Stimulated activated CD4-positive, alpha-beta T cell treated with anti-CD3 and anti-CD28 coated beads, Interleukin-1b, Interleukin-23, amount 100 ng/mL, for 4 hours (primary cell): Measurements from ENCODE around the gene TMEM121B.

Experiments used
- DNase-seq, 2 donors: peaks; one replicate each; pipeline ENCODE4 v3.0.0-alpha.2; 2020; ENCODE audit warnings: low read depth in 2 of 2

The TMEM121B gene

GRCh38 chr22:17138513-17138912 lies 17.4 kb upstream of the TMEM121B start:
- DNase-seq: no peak

DNA sequence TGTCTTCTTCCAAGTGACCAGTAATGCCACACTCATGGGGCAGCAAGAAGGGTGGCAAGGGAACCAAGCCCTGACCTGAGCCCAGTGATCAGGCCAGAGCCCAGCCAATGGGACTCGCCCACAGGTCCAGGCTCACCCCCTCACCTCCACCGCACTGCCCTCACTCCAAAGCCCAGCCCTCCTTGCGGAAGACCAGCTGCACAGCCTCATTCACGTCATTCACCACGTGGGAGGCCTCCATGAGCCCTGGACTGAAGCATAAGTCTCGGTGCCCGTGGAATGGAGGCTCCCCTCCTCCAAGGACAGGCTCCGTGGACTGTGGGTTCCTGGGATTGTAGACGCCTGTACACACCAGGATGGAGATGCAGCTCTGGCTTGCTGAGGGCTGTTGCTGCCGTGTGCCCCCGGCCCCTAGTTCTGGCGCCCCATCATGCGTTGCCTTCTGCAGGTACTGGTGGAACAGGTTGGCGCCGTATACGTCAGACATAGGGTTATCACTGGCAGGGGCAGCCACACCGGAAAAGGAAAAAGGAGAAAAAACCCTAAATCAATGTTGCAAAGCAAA lies 16.8 kb upstream of the TMEM121B start:
- DNase-seq: no peak

DNA sequence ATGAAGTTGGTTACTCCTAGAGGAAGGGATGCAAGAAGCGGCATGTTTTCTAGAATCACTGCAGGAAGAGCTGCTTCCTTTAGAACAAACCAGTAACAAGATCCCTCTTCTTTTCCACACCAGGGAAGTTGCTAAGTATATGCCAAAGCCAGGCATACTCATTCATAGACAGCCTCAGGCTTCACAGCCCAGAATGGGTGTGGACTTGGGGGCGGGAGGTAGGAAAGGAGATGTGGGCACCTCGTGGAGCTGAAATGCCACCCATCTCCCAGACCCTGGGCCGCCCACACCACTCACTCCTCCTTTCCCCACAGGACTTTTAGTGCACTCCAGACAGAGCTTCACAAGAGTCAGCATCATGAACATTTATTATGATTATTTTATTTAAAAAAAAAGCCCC lies 16.0 kb upstream of the TMEM121B start:
- DNase-seq: no peak

DNA sequence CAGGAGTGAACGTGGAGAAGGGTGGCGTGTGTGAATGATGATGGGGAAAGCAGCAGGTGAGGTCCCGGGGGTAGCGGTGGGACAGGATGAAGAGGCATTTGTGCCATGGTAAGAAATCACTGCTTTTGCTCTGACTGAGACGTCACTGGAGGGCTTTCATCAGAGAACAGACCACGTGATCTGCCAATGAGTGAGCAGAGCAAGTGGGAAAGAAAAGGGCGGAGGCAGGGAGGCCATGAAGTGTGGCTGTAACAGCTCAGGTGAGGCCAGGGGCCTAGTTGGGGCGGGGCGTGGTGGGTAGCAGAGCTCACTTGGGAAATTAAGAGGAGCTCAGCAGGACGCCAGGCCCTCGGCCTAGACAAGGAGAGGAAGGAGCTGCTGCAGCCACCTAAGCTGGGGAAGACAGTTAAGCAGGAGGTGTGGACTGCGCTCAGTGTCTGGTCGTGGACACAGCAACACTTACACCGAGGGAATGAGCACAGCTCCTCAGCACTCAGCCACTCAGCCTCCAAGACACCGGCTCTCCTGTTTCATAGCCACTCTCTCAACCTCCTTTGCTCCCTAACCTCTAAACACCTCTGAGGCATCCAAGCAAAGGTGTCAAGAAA lies 14.1 kb upstream of the TMEM121B start:
- DNase-seq: no peak

DNA sequence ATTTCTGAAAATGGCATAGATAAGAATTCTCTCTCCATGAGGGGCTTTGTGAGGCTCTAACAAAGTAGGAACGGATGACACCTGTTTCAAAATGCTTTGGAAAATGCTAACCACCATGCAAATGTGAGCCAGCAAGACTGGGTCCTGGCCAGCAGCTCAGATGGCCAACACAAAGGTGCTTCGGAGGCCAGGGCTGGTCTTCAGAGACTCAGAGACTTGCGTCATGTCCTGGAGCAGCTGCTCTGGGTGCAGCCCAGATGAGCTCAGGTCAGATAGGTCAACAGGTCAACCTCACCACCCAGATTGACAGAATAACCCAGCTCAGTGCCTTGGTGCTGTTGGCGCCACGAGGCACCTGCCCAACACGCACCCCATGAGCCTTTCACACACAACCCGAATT lies 12.0 kb upstream of the TMEM121B start:
- DNase-seq: no peak

DNA sequence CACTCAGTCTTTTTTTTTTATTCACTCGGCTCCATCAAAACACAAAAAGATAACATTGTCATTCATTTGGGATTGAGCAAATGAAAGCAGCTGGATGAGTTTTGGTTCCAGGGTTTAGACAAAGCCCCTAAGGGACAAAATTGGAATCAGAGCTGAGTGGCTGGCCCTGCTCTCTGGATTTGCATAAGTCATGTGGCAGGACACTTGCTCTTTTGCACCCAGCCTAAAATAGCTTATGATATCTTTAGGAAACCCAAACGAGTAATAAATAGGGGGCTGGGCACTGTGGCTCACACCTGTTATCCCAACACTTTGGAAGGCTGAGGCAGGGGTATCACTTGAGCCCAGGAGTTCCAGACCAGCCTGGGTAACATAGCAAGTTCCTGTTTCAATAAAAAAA lies 11.0 kb upstream of the TMEM121B start:
- no peak for DNase-seq

GRCh38 chr22:17131686-17132085 lies 10.5 kb upstream of the TMEM121B start:
- DNase-seq: no peak

DNA sequence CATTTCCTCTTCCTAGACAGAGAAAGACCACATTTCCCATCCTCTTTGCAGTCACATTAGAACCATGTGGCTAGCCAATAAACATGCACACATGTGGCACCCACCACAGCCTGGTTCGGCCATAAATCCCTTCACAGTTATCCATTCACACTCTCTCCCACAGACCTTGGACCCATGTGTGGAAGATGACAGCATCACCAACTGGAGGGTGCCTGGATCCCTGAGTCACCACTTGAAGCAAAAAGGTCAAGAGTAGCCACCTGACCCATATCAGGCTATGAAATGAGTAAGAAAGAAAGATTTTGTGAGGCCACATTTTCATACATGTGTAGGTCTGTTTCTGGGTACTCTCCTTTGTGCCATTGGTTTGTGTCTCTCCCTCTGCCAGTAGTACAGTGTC lies 9.0 kb upstream of the TMEM121B start:
- no peak for DNase-seq

DNA sequence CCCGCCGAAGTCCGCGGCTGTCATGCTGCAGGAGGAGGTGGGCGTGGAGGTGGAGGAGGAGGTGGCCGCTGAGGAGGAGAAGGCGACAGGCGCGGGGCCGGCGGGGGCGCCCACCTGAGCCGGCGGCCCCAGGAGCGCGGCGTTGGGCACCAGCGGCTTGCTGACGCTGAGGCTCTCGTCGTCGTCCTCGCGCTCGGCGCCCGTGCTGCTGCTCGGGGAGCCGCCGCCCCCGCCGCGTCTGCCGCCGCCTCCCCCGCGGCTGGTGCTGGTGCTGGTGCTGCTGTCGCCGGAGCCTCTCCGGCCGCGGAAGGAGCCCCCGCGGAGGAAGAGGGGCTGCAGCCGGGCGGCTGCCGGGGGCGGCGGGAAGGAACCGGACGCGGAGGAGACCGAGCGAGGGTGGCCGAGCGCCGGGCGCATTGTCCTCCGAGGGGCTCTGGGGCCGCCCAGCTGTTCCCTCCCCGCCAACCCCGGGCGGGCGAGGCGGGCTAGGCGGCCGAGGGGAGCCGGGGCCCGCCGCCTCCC lies 388 bp downstream of the TMEM121B start:
- DNase-seq: peak; percentile 23 to 35

- DNase-seq: peak; percentile 34 to 54
Measured at GRCh38 chr22:17120281-17120680, 879 bp downstream of the TMEM121B start.

DNA sequence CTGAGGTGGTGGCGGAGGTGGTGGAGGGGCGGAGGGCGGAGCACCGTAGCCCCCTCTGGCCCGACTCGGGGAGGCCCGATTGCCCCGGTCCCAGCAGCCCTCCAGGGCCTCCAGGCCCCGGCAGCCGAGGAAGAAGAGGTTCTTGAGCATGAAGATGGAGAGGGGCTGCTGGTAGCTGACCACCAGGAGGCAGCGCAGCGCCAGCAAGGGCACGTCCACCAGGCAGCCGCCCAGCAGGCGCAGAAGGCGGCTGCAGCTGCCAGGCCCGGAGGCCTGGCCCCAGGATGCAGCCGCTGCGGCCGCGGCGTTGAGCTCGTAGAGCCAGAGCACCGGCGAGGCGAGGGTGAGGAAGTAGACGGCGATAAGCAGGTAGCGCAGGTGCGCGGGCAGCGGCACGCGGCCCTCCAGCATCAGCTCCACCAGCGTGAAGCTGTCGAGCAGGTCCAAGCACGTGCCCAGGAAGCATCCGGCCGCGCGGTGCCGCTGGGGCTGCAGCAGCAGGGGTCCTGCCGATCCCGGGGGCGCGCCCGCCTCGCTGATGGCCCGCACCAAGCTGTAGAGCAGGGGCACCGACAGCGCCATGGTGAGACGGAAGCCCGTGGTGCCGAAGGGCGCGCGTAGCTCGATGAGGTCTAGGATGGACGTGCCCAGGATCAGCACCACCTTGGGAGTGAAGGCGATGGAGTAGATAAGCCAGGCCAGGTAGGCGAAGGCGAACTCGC lies 1.5 kb downstream of the TMEM121B start:
- no peak for DNase-seq

DNA sequence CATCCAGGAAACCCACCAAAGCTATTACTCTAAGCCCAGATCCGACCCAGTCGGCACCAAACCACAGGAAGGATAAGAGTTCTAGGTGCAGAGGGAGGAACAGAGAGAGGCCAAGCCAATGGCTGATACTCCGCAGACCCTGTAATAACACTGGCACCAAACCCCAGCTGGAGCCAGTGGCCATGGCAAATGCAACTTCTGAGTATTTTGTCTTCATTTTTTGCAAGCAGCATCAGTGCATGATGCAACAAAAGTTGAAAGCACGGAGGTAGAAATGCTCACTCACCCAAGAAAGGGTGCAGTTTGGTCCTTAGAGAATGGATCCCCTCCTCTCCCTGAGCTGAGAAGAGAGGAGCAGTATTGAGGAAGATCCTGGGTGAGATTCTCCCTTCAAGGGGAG lies 2.8 kb downstream of the TMEM121B start:
- no peak for DNase-seq

DNA sequence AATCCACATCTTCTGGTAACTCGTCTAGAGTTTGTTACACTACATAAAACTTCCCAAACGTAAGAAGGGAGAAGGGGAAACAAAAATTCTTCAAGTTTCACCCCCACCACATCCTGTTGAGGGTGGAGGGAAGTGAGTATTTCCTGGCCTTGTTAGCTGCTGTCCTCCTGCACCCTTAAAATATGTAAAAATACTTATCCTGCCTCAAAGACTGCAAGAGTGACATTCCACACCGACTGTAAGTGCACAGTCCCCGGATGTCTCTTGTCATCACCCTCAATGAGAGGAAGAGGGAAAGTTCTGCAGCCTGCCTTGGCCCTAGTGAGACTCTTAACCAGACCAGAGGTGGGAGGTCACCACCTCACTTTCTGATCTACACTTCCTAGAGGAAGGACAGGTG lies 3.3 kb downstream of the TMEM121B start:
- DNase-seq: no peak

- DNase-seq: no peak
Measured at GRCh38 chr22:17117400-17117799, 3.8 kb downstream of the TMEM121B start.

- DNase-seq: no peak
Measured at GRCh38 chr22:17116572-17117330, 4.4 kb downstream of the TMEM121B start.

DNA sequence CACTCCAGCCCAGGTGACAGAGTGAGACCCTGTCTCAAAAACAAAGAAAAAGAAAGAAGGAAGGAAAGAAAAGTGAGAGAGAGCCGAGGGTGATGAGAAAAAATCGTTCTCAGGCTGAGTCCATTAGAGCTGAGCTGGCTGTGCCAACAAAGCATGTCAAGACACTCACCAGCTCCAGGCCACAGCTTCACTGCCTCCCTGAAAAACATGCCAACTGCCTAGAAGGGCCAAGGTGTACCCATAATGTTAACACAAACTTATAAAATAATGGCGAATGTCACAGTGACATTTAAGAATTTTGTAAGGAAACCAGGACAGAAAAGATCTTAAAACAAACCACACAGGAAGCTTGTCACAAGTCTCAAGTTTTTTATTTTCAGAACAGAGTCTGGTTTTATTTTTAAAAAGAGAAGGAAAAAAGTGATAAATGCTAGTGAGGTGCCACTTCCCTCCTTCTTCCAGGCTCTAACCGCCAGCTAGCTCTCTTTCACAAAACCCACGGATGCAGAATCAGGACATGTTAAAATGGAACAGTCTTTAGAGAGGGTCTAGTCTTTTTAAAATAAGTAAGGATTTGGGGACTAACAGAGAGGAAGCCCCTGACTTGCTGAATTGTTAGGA lies 5.1 kb downstream of the TMEM121B start:
- no peak for DNase-seq

DNA sequence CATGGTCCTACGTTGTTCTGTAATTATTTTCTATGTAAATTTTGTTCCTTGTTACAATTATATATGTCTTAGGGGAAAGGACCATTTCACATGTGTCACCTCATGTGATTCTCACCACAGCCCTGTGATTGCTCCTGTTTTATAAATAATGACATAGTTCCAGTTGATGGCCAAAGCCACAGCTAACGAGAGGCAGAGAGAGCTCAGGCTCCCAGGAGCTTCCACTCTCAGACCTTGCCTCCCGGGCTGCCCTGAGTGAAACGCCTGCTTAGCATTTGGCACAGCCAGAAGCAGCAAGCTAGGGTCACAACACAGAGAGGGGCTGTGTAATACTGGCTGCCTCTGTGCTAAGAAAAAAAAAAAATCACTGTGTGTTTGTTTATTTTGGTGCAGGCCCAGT lies 5.9 kb downstream of the TMEM121B start:
- DNase-seq: no peak

DNA sequence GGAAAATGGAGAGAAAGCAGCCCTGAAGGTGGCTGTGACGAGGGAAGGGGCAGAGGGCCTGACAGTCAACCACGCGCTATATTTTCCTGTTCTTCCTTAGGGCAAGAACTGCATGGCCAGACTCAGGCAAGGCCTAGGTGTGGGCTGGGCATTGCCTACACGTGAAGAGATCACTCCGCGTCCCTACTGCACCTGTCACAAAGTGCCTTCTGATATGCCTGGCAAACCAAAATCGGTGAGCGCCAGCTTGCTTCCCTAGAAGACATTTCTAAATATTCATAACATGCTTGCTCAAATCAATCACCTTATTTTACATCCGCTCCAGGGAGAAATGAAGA lies 6.3 kb downstream of the TMEM121B start:
- no peak for DNase-seq

DNA sequence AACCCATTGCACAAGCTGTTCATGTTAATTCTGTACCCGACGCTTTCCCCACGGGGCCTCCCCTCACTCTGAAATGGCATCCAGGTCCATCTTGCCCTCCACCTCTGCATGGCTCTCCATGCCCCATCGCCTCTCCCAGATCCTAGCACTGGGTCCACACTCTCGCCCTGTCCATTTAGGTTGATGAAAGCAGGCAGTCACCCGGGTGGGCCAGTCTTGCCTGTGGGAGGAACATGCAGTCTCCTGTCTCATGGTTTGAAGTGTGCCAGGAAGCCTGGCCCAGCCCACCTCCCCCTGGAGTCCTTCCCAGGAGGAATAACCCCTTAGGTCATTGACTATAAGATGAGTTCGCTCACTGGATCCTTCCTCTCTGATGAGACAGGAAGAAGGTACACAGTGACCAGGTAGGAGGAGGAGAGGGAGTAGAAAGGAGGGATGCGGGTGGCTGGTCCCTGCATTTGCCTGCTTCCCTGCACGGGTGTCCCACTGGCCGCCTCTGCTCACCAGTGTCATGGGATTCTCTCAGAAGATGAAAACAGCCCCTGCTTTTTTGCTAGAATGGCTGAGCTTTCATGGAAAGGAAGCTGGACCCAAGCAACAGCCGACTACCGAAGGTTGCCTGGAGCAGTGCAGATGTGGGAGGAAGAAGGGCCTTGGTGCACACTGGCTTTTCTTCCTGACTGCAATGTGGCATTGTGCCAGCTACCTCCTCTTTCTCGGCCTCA lies 6.8 kb downstream of the TMEM121B start:
- no peak for DNase-seq

DNA sequence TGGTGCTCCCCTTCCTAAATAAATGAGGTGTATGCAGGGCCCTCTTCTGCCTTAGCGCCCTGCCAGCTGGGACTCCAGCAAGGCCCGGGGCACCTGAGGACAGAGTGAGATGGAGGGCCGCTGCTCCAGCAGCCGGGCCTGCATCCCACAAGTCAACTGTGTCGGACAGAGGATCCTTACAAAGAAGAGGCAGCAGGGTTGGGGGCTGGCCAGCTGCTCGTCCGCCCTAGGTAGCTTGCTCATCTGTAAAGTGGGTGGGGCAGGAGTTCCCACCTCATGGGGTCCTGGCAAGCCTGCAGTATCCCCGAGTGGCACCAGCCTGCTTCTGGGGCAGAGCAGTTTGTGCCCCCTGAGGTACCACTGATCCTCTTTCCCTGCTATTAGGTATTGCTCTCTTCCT lies 7.6 kb downstream of the TMEM121B start:
- DNase-seq: no peak

DNA sequence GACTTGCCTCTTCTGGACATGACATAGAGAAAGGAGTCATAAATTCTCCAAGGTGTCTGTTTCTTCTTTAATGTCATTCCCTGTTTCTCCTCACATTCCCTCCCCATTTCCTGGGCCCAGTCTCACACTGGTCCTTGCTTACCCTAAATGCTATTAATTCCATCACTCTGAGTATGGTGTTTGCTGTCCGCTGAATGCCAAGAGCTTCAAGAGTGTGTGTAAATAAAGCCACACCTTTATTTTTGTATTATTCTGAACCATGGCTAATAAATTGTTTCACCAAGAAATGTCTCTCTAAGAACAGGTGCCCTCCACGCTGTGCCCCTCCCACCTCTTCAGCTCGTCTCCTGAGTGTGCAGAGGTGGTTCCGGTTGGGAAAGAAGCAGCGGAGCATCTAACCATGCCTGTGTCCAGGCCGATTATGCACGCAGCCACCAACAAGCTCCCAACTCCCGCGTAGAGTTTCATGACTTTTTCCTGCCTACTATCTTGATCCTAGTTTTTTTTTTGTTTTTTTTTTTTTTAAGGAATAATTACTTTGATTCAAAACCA lies 8.6 kb downstream of the TMEM121B start:
- no peak for DNase-seq
